ENCODE results near the gene FAM13B.

Gene FAM13B

GRCh38 chr5:137894586-137894985 is 138.3 kb downstream of the FAM13B start:
- DNase-seq (ENCODE audit: low read depth): no peak

- no peak for DNase-seq (ENCODE audit: low read depth)
Measured at GRCh38 chr5:137891849-137892248, 141.0 kb downstream of the FAM13B start.

- no peak for DNase-seq (ENCODE audit: low read depth)
Measured at GRCh38 chr5:137890845-137891244, 142.0 kb downstream of the FAM13B start.

- DNase-seq (ENCODE audit: low read depth): peak; percentile 56
Measured at GRCh38 chr5:137888863-137889759, 143.8 kb downstream of the FAM13B start, which contains the start of gene PKD2L2. Gene PKD2L2 (plus strand): TSS chr5:137889457. CDS start chr5:137889492, 35 bp downstream.

GRCh38 chr5:137888466-137888862 is 144.4 kb downstream of the FAM13B start:
- DNase-seq (ENCODE audit: low read depth): no peak
